Breast epithelium (tissue), 3 donors: ENCODE measurements around the gene VAC14.

Experiments used
- POLR2A ChIP-seq: fragments of 450-650 bp; IDR thresholded peaks from one replicate; pipeline ENCODE4 v1.6.1; 2016; ENCODE audit warnings: antibody characterized with exemption, mild to moderate bottlenecking, moderate library complexity
- TF ChIP-seq, protein P1 (sequence below), 3 donors: fragments of 450-650 bp; IDR thresholded peaks; one replicate each; pipeline ENCODE4 v1.5.1; 2016 to 2017; ENCODE audit warnings: antibody characterized with exemption in 3 of 3, mild to moderate bottlenecking in 3 of 3, moderate library complexity in 3 of 3

- TF ChIP-seq, protein P1, sequence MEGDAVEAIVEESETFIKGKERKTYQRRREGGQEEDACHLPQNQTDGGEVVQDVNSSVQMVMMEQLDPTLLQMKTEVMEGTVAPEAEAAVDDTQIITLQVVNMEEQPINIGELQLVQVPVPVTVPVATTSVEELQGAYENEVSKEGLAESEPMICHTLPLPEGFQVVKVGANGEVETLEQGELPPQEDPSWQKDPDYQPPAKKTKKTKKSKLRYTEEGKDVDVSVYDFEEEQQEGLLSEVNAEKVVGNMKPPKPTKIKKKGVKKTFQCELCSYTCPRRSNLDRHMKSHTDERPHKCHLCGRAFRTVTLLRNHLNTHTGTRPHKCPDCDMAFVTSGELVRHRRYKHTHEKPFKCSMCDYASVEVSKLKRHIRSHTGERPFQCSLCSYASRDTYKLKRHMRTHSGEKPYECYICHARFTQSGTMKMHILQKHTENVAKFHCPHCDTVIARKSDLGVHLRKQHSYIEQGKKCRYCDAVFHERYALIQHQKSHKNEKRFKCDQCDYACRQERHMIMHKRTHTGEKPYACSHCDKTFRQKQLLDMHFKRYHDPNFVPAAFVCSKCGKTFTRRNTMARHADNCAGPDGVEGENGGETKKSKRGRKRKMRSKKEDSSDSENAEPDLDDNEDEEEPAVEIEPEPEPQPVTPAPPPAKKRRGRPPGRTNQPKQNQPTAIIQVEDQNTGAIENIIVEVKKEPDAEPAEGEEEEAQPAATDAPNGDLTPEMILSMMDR (IDR thresholded peaks at IDR 0.05), result no peak
- no peak for TF ChIP-seq POLR2A
These were observed 140.1 kb downstream of the VAC14 start for GRCh38 chr16:70660672-70661350.
